ENCODE results near the gene PRAMEF8. TPM values are rescaled to one million over a fixed set of nuclear protein-coding genes. Genes with fewer than 3 reads are reported as not detected.

The PRAMEF8 gene
- total RNA-seq, 1 donor from 2014 or later: not detected

Other genes with a start within 250 kb of the PRAMEF8 start
- gene PRAMEF27, start 228.6 kb downstream of the PRAMEF8 start, total RNA-seq: not detected in 2 replicates
- gene HNRNPCL3, start 224.4 kb downstream of the PRAMEF8 start, total RNA-seq: not detected in 2 replicates
- gene PRAMEF25, start 214.4 kb downstream of the PRAMEF8 start, total RNA-seq: not detected in 2 replicates
- not detected in 2 replicates for gene HNRNPCL2, start 168.3 kb downstream of the PRAMEF8 start, total RNA-seq
- gene PRAMEF26, start 129.1 kb downstream of the PRAMEF8 start, total RNA-seq: not detected in 2 replicates
- not detected in 2 replicates for gene HNRNPCL4, start 119.5 kb downstream of the PRAMEF8 start, total RNA-seq
- not detected in 2 replicates for gene PRAMEF9, start 113.3 kb downstream of the PRAMEF8 start, total RNA-seq
- gene PRAMEF13, start 83.7 kb downstream of the PRAMEF8 start, total RNA-seq: not detected in 2 replicates
- not detected in 2 replicates for gene PRAMEF18, start 59.0 kb downstream of the PRAMEF8 start, total RNA-seq
- gene PRAMEF5, start 30.9 kb downstream of the PRAMEF8 start, total RNA-seq: not detected in 2 replicates
- gene PRAMEF33, start 18.4 kb upstream of the PRAMEF8 start, total RNA-seq: not detected in 2 replicates
- gene PRAMEF15, start 30.4 kb upstream of the PRAMEF8 start, total RNA-seq: not detected in 2 replicates
- gene PRAMEF14, start 62.0 kb upstream of the PRAMEF8 start, total RNA-seq: not detected in 2 replicates
- not detected in 2 replicates for gene PRAMEF19, start 86.8 kb upstream of the PRAMEF8 start, total RNA-seq
- not detected in 2 replicates for gene PRAMEF17, start 104.5 kb upstream of the PRAMEF8 start, total RNA-seq
- not detected in 2 replicates for gene PRAMEF20, start 125.3 kb upstream of the PRAMEF8 start, total RNA-seq
- not detected in 2 replicates for gene LRRC38, start 228.9 kb upstream of the PRAMEF8 start, total RNA-seq

All from renal cortical epithelial cell (primary cell).